HEK293 (cell line): ENCODE data around the gene MDP1.

ENCODE experiments used
- CTCF ChIA-PET: fragments of 350-600 bp; formaldehyde crosslinking; extraction: SDS; loops from one replicate; lab custom pipeline; 2021; ENCODE audit warnings: antibody characterized with exemption; lab: Yijun Ruan, JAX
- POLR2A ChIA-PET: fragments of 300-600 bp; formaldehyde crosslinking; extraction: SDS; loops from one replicate; lab custom pipeline; 2020; ENCODE audit warnings: antibody characterized with exemption, inconsistent platforms; lab: Yijun Ruan, JAX
- H3K27ac ChIP-seq: fragments of 200-500 bp; sonication (Bioruptor generic); 2 replicates; pipeline ENCODE4 v1.5.1; 2014; ENCODE audit warnings: low read depth, low read length, control low read depth, inconsistent platforms; ENCODE audit errors: extremely low read depth
- H3K36me3 ChIP-seq, 2 experiments: fragments of 200-500 bp in 1 of 2; sonication (Bioruptor generic) in 1 of 2; 1 replicate in 1 of 2; 2 replicates in 1 of 2; pipeline ENCODE4 v1.5.1; 2014 to 2017; ENCODE audit warnings: inconsistent platforms in 2 of 2, low read length in 2 of 2; ENCODE audit not compliant: control insufficient read depth in 2 of 2, insufficient read depth in 1 of 2
- H3K4me1 ChIP-seq: fragments of 200-500 bp; sonication (Bioruptor generic); 2 replicates; pipeline ENCODE4 v1.5.1; 2014; ENCODE audit warnings: mild to moderate bottlenecking, low read length, inconsistent platforms; ENCODE audit not compliant: control insufficient read depth, insufficient read depth
- H3K4me3 ChIP-seq: 2 replicates; pipeline ENCODE4 v1.5.1; 2011; ENCODE audit warnings: low read depth, mild to moderate bottlenecking, control low read depth, low read length, moderate library complexity
- H3K9me3 ChIP-seq: fragments of 200-500 bp; sonication (Bioruptor generic); 2 replicates; pipeline ENCODE4 v1.5.1; 2014; ENCODE audit warnings: low read depth, low read length, inconsistent platforms; ENCODE audit not compliant: control insufficient read depth, insufficient read depth
- GLI4 ChIP-seq: fragments of 450-650 bp; formaldehyde crosslinking; IDR thresholded peaks from 2 replicates; pipeline ENCODE4 v1.5.1; 2016; ENCODE audit warnings: missing biosample characterization, missing genetic modification characterization
- KLF10 ChIP-seq: fragments of 450-650 bp; IDR thresholded peaks from 2 replicates; pipeline ENCODE4 v1.5.1; 2018; ENCODE audit warnings: missing biosample characterization, mild to moderate bottlenecking, missing genetic modification characterization
- PRDM4 ChIP-seq: fragments of 450-650 bp; formaldehyde crosslinking; IDR thresholded peaks from 2 replicates; pipeline ENCODE4 v1.5.1; 2017; ENCODE audit warnings: missing biosample characterization, missing genetic modification characterization
- SCRT2 ChIP-seq: fragments of 450-650 bp; formaldehyde crosslinking; IDR thresholded peaks from 2 replicates; pipeline ENCODE4 v1.5.1; 2016; ENCODE audit warnings: missing biosample characterization, missing genetic modification characterization
- SP7 ChIP-seq: fragments of 450-650 bp; formaldehyde crosslinking; IDR thresholded peaks from 2 replicates; pipeline ENCODE4 v1.5.1; 2016; ENCODE audit warnings: missing biosample characterization, missing genetic modification characterization
- TCF7L2 ChIP-seq: IDR thresholded peaks from 2 replicates; pipeline ENCODE4 v1.6.1; 2011; ENCODE audit warnings: low read depth, mild to moderate bottlenecking, inconsistent platforms, low read length, moderate library complexity, borderline replicate concordance
- YY2 ChIP-seq: fragments of 450-650 bp; formaldehyde crosslinking; IDR thresholded peaks from 2 replicates; pipeline ENCODE4 v1.5.1; 2016; ENCODE audit warnings: missing biosample characterization, missing genetic modification characterization
- ZBTB17 ChIP-seq: fragments of 450-650 bp; formaldehyde crosslinking; IDR thresholded peaks from 2 replicates; pipeline ENCODE4 v1.5.1; 2016; ENCODE audit warnings: missing biosample characterization, missing genetic modification characterization
- ZBTB20 ChIP-seq: fragments of 450-650 bp; formaldehyde crosslinking; IDR thresholded peaks from 2 replicates; pipeline ENCODE4 v1.5.1; 2016; ENCODE audit warnings: missing biosample characterization, missing genetic modification characterization
- ZEB2 ChIP-seq: fragments of 450-650 bp; formaldehyde crosslinking; IDR thresholded peaks from 2 replicates; pipeline ENCODE4 v1.5.1; 2016; ENCODE audit warnings: missing biosample characterization, missing genetic modification characterization
- ZFP3 ChIP-seq: fragments of 450-650 bp; formaldehyde crosslinking; IDR thresholded peaks from 2 replicates; pipeline ENCODE4 v1.5.1; 2016; ENCODE audit warnings: low read depth, missing biosample characterization, missing genetic modification characterization
- ZFP41 ChIP-seq: fragments of 450-650 bp; formaldehyde crosslinking; IDR thresholded peaks from 2 replicates; pipeline ENCODE4 v1.5.1; 2016; ENCODE audit warnings: missing biosample characterization, missing genetic modification characterization, borderline replicate concordance
- ZNF114 ChIP-seq: fragments of 450-650 bp; formaldehyde crosslinking; IDR thresholded peaks from 2 replicates; pipeline ENCODE4 v1.5.0; 2017; ENCODE audit warnings: missing biosample characterization, missing genetic modification characterization
- ZNF138 ChIP-seq: fragments of 450-650 bp; formaldehyde crosslinking; IDR thresholded peaks from 2 replicates; pipeline ENCODE4 v1.5.1; 2016; ENCODE audit warnings: missing biosample characterization, missing genetic modification characterization, borderline replicate concordance
- ZNF211 ChIP-seq: fragments of 450-650 bp; formaldehyde crosslinking; IDR thresholded peaks from 2 replicates; pipeline ENCODE4 v1.5.1; 2016; ENCODE audit warnings: low read depth, missing biosample characterization, missing genetic modification characterization
- ZNF324 ChIP-seq: fragments of 450-650 bp; formaldehyde crosslinking; IDR thresholded peaks from 2 replicates; pipeline ENCODE4 v1.5.1; 2016; ENCODE audit warnings: missing biosample characterization, missing genetic modification characterization
- ZNF335 ChIP-seq: fragments of 450-650 bp; formaldehyde crosslinking; conservative IDR thresholded peaks from 2 replicates; pipeline ENCODE4 v1.5.1; 2016; ENCODE audit warnings: missing biosample characterization, missing genetic modification characterization
- ZNF350 ChIP-seq: fragments of 450-650 bp; formaldehyde crosslinking; IDR thresholded peaks from 2 replicates; pipeline ENCODE4 v1.5.0; 2017; ENCODE audit warnings: missing biosample characterization, mild to moderate bottlenecking, missing genetic modification characterization
- ZNF37A ChIP-seq: fragments of 450-650 bp; IDR thresholded peaks from 2 replicates; pipeline ENCODE4 v1.5.1; 2018; ENCODE audit warnings: missing biosample characterization, missing genetic modification characterization
- ZNF398 ChIP-seq: fragments of 450-650 bp; formaldehyde crosslinking; IDR thresholded peaks from 2 replicates; pipeline ENCODE4 v1.5.1; 2017; ENCODE audit warnings: missing biosample characterization, missing genetic modification characterization
- ZNF521 ChIP-seq: fragments of 450-650 bp; formaldehyde crosslinking; IDR thresholded peaks from 2 replicates; pipeline ENCODE4 v1.5.1; 2017; ENCODE audit warnings: missing biosample characterization, mild to moderate bottlenecking, missing genetic modification characterization
- ZNF677 ChIP-seq: fragments of 450-650 bp; IDR thresholded peaks from 2 replicates; pipeline ENCODE4 v1.5.0; 2018; ENCODE audit warnings: missing biosample characterization, mild to moderate bottlenecking, missing genetic modification characterization, moderate library complexity
- ZNF76 ChIP-seq: fragments of 450-650 bp; formaldehyde crosslinking; IDR thresholded peaks from 2 replicates; pipeline ENCODE4; 2016; ENCODE audit warnings: low read depth, missing biosample characterization, missing genetic modification characterization, borderline replicate concordance
- ZSCAN16 ChIP-seq: fragments of 450-650 bp; formaldehyde crosslinking; IDR thresholded peaks from 2 replicates; pipeline ENCODE4 v1.5.1; 2016; ENCODE audit warnings: missing biosample characterization, missing genetic modification characterization
- TF ChIP-seq, protein P1 (sequence below): fragments of 450-650 bp; formaldehyde crosslinking; IDR thresholded peaks from 2 replicates; pipeline ENCODE4 v1.5.1; 2016; ENCODE audit warnings: missing biosample characterization, missing genetic modification characterization
- TF ChIP-seq, protein P2 (sequence below): fragments of 450-650 bp; formaldehyde crosslinking; IDR thresholded peaks from 2 replicates; pipeline ENCODE4 v1.5.0; 2017; ENCODE audit warnings: missing biosample characterization, missing genetic modification characterization, borderline replicate concordance
- TF ChIP-seq, protein P3 (sequence below): fragments of 450-650 bp; formaldehyde crosslinking; IDR thresholded peaks from 2 replicates; pipeline ENCODE4 v1.5.1; 2016; ENCODE audit warnings: missing biosample characterization, missing genetic modification characterization

MDP1 gene

GRCh38 chr14:24249230-24250021 is 33.6 kb upstream of the MDP1 start (continued):
- no peak for TF ChIP-seq ZFP41 (tag by site-specific recombination)
- TF ChIP-seq, protein P1, sequence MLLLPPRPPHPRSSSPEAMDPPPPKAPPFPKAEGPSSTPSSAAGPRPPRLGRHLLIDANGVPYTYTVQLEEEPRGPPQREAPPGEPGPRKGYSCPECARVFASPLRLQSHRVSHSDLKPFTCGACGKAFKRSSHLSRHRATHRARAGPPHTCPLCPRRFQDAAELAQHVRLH: no peak
- no peak for TF ChIP-seq ZNF37A (tag by site-specific recombination)
- no peak for TF ChIP-seq SP7 (tag by site-specific recombination)
- no peak for TF ChIP-seq ZNF324
- TF ChIP-seq ZNF335 (tag by site-specific recombination): no peak
- TF ChIP-seq ZSCAN16 (tag by site-specific recombination): no peak
- TF ChIP-seq ZNF350: no peak

GRCh38 chr14:24247422-24247821 is 31.6 kb upstream of the MDP1 start:
- Histone ChIP-seq H3K27ac (no peak overlapping the region), H3K36me3 (no peaks in the 10 kb centered on the region)
- POLR2A ChIA-PET: interaction anchor here (0.8 to 2.1 kb wide), 2 partner anchors 24 to 61 kb away, joined by 3 to 8 read pairs; partner anchors contain the start of genes CIDEB and RABGGTA

More at GRCh38 chr14:24247422-24247821, 31.6 kb upstream of the MDP1 start:
- H3K4me3 ChIP-seq: no peak overlapping the region
- TF ChIP-seq ZNF677 (tag by site-specific recombination): no peak
- no peak for TF ChIP-seq TCF7L2
- no peak for TF ChIP-seq KLF10 (tag by site-specific recombination)
- no peak for TF ChIP-seq ZNF398
- no peak for TF ChIP-seq ZNF114 (tag by site-specific recombination)
- TF ChIP-seq ZBTB20 (tag by site-specific recombination): no peak
- TF ChIP-seq ZBTB17 (tag by site-specific recombination): no peak
- TF ChIP-seq ZEB2 (tag by site-specific recombination): no peak
- no peak for TF ChIP-seq ZFP3 (tag by site-specific recombination)
- no peak for TF ChIP-seq GLI4 (tag by site-specific recombination)
- TF ChIP-seq PRDM4 (tag by site-specific recombination): no peak
- no peak for TF ChIP-seq SCRT2 (tag by site-specific recombination)
- TF ChIP-seq ZNF138 (tag by site-specific recombination): no peak
- no peak for TF ChIP-seq ZSCAN16 (tag by site-specific recombination)
- TF ChIP-seq, protein P2, sequence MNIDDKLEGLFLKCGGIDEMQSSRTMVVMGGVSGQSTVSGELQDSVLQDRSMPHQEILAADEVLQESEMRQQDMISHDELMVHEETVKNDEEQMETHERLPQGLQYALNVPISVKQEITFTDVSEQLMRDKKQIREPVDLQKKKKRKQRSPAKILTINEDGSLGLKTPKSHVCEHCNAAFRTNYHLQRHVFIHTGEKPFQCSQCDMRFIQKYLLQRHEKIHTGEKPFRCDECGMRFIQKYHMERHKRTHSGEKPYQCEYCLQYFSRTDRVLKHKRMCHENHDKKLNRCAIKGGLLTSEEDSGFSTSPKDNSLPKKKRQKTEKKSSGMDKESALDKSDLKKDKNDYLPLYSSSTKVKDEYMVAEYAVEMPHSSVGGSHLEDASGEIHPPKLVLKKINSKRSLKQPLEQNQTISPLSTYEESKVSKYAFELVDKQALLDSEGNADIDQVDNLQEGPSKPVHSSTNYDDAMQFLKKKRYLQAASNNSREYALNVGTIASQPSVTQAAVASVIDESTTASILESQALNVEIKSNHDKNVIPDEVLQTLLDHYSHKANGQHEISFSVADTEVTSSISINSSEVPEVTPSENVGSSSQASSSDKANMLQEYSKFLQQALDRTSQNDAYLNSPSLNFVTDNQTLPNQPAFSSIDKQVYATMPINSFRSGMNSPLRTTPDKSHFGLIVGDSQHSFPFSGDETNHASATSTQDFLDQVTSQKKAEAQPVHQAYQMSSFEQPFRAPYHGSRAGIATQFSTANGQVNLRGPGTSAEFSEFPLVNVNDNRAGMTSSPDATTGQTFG: no peak
- TF ChIP-seq, protein P3, sequence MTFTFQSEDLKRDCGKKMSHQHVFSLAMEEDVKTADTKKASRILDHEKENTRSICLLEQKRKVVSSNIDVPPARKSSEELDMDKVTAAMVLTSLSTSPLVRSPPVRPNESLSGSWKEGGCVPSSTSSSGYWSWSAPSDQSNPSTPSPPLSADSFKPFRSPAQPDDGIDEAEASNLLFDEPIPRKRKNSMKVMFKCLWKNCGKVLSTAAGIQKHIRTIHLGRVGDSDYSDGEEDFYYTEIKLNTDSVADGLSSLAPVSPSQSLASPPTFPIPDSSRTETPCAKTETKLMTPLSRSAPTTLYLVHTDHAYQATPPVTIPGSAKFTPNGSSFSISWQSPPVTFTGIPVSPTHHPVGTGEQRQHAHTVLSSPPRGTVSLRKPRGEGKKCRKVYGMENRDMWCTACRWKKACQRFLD (tag by site-specific recombination): no peak
- TF ChIP-seq YY2 (tag by site-specific recombination): no peak
- TF ChIP-seq ZNF76 (tag by site-specific recombination): no peak
- no peak for TF ChIP-seq ZNF211 (tag by site-specific recombination)
- no peak for TF ChIP-seq ZNF521
- no peaks in the 10 kb centered on the region for H3K4me1 ChIP-seq
- no peaks in the 10 kb centered on the region for H3K9me3 ChIP-seq
- CTCF ChIA-PET: interaction anchor here (0.7 to 7.2 kb wide), 4 partner anchors 15 to 184 kb away, joined by 3 to 133 read pairs (median 6); partner anchors contain the start of genes CIDEB, DHRS1 and NOP9
